GM21381 (cell line): ENCODE measurements around the gene DNAAF1.
"Not testable (repeated sequence)": the region's sequence is repeated elsewhere in the genome, so short reads cannot be mapped to it uniquely, and the experiment has no call there.

ENCODE experiments used
- ATAC-seq: cut with Tn5 transposase; IDR thresholded peaks from one replicate; pipeline ENCODE4 v1.9.1; 2021; ENCODE audit warnings: mild to moderate bottlenecking, moderate library complexity; ENCODE audit not compliant: unreplicated experiment

The DNAAF1 gene

GRCh38 chr16:84205123-84205522 lies 60.0 kb downstream of the DNAAF1 start:
- not testable (repeated sequence) for ATAC-seq

GRCh38 chr16:84205976-84206691 lies 61.0 kb downstream of the DNAAF1 start:
- ATAC-seq, result no peak

- ATAC-seq, result no peak
Measured at GRCh38 chr16:84207251-84207650, 62.1 kb downstream of the DNAAF1 start.

- no peak for ATAC-seq
Measured at GRCh38 chr16:84207879-84208278, 62.8 kb downstream of the DNAAF1 start.

- ATAC-seq, result no peak
Measured at GRCh38 chr16:84209989-84210388, 64.9 kb downstream of the DNAAF1 start.

GRCh38 chr16:84212154-84212553 lies 67.0 kb downstream of the DNAAF1 start:
- no peak for ATAC-seq

GRCh38 chr16:84212631-84213030 lies 67.5 kb downstream of the DNAAF1 start:
- ATAC-seq, result no peak

GRCh38 chr16:84214451-84215066 lies 69.5 kb downstream of the DNAAF1 start:
- no peak for ATAC-seq

GRCh38 chr16:84215531-84215930 lies 70.4 kb downstream of the DNAAF1 start:
- ATAC-seq, result no peak

- not testable (repeated sequence) for ATAC-seq
Measured at GRCh38 chr16:84216144-84216543, 71.0 kb downstream of the DNAAF1 start.

GRCh38 chr16:84218176-84218823 lies 73.2 kb downstream of the DNAAF1 start:
- ATAC-seq, result no peak

- no peak for ATAC-seq
Measured at GRCh38 chr16:84218956-84219355, 73.8 kb downstream of the DNAAF1 start.

- no peak for ATAC-seq
Measured at GRCh38 chr16:84220851-84221250, 75.7 kb downstream of the DNAAF1 start.

GRCh38 chr16:84223456-84223855 lies 78.3 kb downstream of the DNAAF1 start:
- no peak for ATAC-seq

GRCh38 chr16:84224554-84224953 lies 79.4 kb downstream of the DNAAF1 start:
- ATAC-seq, result no peak

GRCh38 chr16:84225126-84225525 lies 80.0 kb downstream of the DNAAF1 start:
- ATAC-seq, result no peak

GRCh38 chr16:84225571-84225970 lies 80.5 kb downstream of the DNAAF1 start:
- ATAC-seq, result no peak

- ATAC-seq, result no peak
Measured at GRCh38 chr16:84226026-84226425, 80.9 kb downstream of the DNAAF1 start.
